Spleen (tissue), 7 donors: Measurements from ENCODE around the gene FAM156B.
"Not testable (repeated sequence)": the region's sequence is repeated elsewhere in the genome, so short reads cannot be mapped to it uniquely, and the experiment has no call there.

Experiments used
- CTCF ChIP-seq, 11 experiments: fragments of 200-600 bp in 7 of 11; fragments of 450-650 bp in 4 of 11; sonication (generic) in 4 of 11; IDR thresholded peaks in 8 of 11; conservative IDR thresholded peaks in 3 of 11; 1 replicate in 7 of 11; 2 replicates in 4 of 11; pipeline versions ENCODE4 v1.4.0 to v1.8.0; 2016 to 2021; ENCODE audit warnings: antibody characterized with exemption in 11 of 11, inconsistent platforms in 4 of 11, mild to moderate bottlenecking in 1 of 11
- POLR2A ChIP-seq, 3 donors: fragments of 450-650 bp; IDR thresholded peaks; one replicate each; pipeline ENCODE4 v1.5.1; 2017; ENCODE audit warnings: antibody characterized with exemption in 3 of 3, mild to moderate bottlenecking in 1 of 3
- donor health status: DM: no; HTN: no; CAD: no; lungs with moderate emphysema.
- donor health status: DM: no; HTN: no; CAD: no.
- donor health status: DM: no; HTN: no; CAD: no.

GRCh38 chrX:52875436-52875835 is 21.7 kb upstream of the FAM156B start:
- not testable (repeated sequence) for TF ChIP-seq CTCF (IDR thresholded peaks at IDR 0.05 in 8 of 11, conservative IDR thresholded peaks at IDR 0.05 in 3 of 11); POLR2A (IDR thresholded peaks at IDR 0.05)
